Heart left ventricle (tissue), 13 donors: ENCODE data around the gene ZNG1A.
"Not testable (repeated sequence)": the region's sequence is repeated elsewhere in the genome, so short reads cannot be mapped to it uniquely, and the experiment has no call there.

Source experiments
- CTCF ChIP-seq, 12 donors: fragments of 200-600 bp; sonication (generic) in 4 of 12; IDR thresholded peaks; one replicate each; pipeline versions ENCODE4 v1.5.0 to v1.8.0; 2018 to 2022; ENCODE audit warnings: antibody characterized with exemption in 12 of 12, mild to moderate bottlenecking in 5 of 12
- POLR2A ChIP-seq, 2 donors: fragments of 450-650 bp; IDR thresholded peaks; one replicate each; pipeline ENCODE4 v1.6.1; 2017; ENCODE audit warnings: antibody characterized with exemption in 2 of 2, mild to moderate bottlenecking in 2 of 2, moderate library complexity in 2 of 2
- donor health status: ischemic (EF 13 %, LVEDD 7.1; RV severe dilation, severe dysfunction).
- donor health status: DM: no; HTN: yes; CAD: no.
- donor health status: DM: no; HTN: no; CAD: no.
- donor health status: ischemic (EF 25% LVEDD 6.9; RV normal size, moderate dysfunction).
- donor health status: ischemic (EF 25% LVEDD 5.7; RV mildly dilated, moderate dysfunction).
- donor health status: ischemic (EF 35%, LVEDD 5.7; RV mildly dilated, moderate dysfunction).
- donor health status: nonischemic (EF 11% LVEDD 7.7; RV severe dilation, severe dysfunction).
- donor health status: DM: yes; HTN: yes; CAD: no.
- donor health status: PGD.
- donor health status: ischemic (EF 29% LVEDD 5.4; RV normal size, mild dysfunction).
- donor health status: nonischemic (EF 23%, LVEDD 6.1; RV moderate dilation, normal function).

DNA sequence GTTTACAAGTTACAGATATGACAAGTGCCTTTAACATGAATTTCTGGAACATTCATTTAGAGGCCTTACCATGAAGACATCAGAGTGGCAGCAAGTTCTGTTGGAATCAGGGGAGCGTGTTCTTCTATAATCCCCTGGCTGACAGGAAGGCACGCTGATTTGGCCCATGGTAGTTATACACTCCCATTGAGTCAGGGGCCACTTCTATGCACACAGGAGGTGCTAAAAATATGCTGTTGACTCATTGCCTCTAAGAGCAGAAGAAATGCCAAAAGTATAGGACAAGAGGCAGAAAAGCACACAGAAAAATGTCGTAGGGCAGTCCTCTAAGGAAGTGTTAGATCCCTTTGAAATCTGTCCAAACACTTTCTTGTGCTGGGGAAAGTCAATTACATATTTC, 100.5 kb downstream of the ZNG1A start:
- TF ChIP-seq CTCF, POLR2A (IDR thresholded peaks at IDR 0.05): not testable (repeated sequence)
